B cell (primary cell): ENCODE data around the gene LRRC25. TPM values are rescaled to one million over a fixed set of nuclear protein-coding genes. Genes with fewer than 3 reads are reported as not detected.

Experiments
- ATAC-seq: fragments of 200-7000 bp; cut with Tn5 transposase; one replicate; pipeline ENCODE4 v1.10.0; 2021; ENCODE audit warnings: low read depth, mild to moderate bottlenecking, moderate number of reproducible peaks, moderate library complexity
- CTCF ChIA-PET: fragments of 350-600 bp; sonication (Branson Sonifier 250); formaldehyde crosslinking; loops from one replicate; lab custom pipeline; 2021; ENCODE audit warnings: antibody characterized with exemption, inconsistent platforms; lab: Charles Lee
- POLR2A ChIA-PET: fragments of 350-600 bp; sonication (Branson Sonifier 250); formaldehyde crosslinking; loops from one replicate; lab custom pipeline; 2021; ENCODE audit warnings: antibody characterized with exemption; lab: Charles Lee
- DNase-seq: peaks from one replicate; pipeline ENCODE4 v3.0.0; 2013
- H2AFZ ChIP-seq: 2 replicates; pipeline ENCODE4 v1.6.1; 2012; ENCODE audit warnings: mild to moderate bottlenecking, low read depth, low read length; ENCODE audit not compliant: insufficient read depth, poor library complexity, severe bottlenecking
- H3K27ac ChIP-seq, 2 donors: 1 replicate in 1 of 2; 2 replicates in 1 of 2; pipeline ENCODE4 v1.5.1; 2012 to 2013; ENCODE audit warnings: low read length in 2 of 2, mild to moderate bottlenecking in 2 of 2, moderate library complexity in 1 of 2
- H3K27me3 ChIP-seq, 4 experiments: fragments of 200-600 bp in 1 of 4; sonication (generic) in 1 of 4; replicated peaks in 1 of 4; 1 replicate in 2 of 4; 2 replicates in 2 of 4; pipeline versions ENCODE4 v1.6.1 to v1.7.0; 2013 to 2016; ENCODE audit warnings: low read length in 3 of 4, mild to moderate bottlenecking in 2 of 4, mixed read lengths in 1 of 4, moderate library complexity in 1 of 4; ENCODE audit not compliant: insufficient read depth in 4 of 4, control insufficient read depth in 3 of 4; ENCODE audit errors: control extremely low read depth in 1 of 4
- H3K36me3 ChIP-seq, 2 experiments: replicated peaks in 1 of 2; 1 replicate in 1 of 2; 2 replicates in 1 of 2; pipeline versions ENCODE4 v1.6.1 to v1.7.1; 2013; ENCODE audit warnings: low read length in 1 of 2; ENCODE audit not compliant: insufficient read depth in 2 of 2, control insufficient read depth in 1 of 2; ENCODE audit errors: control extremely low read depth in 1 of 2, extremely low read depth in 1 of 2
- H3K4me1 ChIP-seq, 2 donors: fragments of 200-600 bp in 1 of 2; sonication (generic) in 1 of 2; 1 replicate in 1 of 2; 2 replicates in 1 of 2; pipeline versions ENCODE4 v1.5.1 to v1.6.1; 2013 to 2017; ENCODE audit warnings: low read length in 2 of 2; ENCODE audit not compliant: control insufficient read depth in 2 of 2, insufficient read depth in 2 of 2
- H3K4me2 ChIP-seq: replicated peaks from 2 replicates; pipeline ENCODE3; 2012; ENCODE audit warnings: mild to moderate bottlenecking, low read depth, low read length; ENCODE audit not compliant: poor library complexity, severe bottlenecking
- H3K4me3 ChIP-seq, 5 experiments: fragments of 200-600 bp in 1 of 5; sonication (generic) in 1 of 5; 1 replicate in 3 of 5; 2 replicates in 2 of 5; pipeline versions ENCODE4 v1.5.1 to v1.7.0; 2011 to 2016; ENCODE audit warnings: low read length in 4 of 5, mild to moderate bottlenecking in 4 of 5, low read depth in 2 of 5, control low read depth in 1 of 5, moderate library complexity in 1 of 5; ENCODE audit not compliant: insufficient read depth in 1 of 5; ENCODE audit errors: control extremely low read depth in 1 of 5, extremely low read depth in 1 of 5
- H3K79me2 ChIP-seq: fragments of 200-600 bp; sonication (generic); one replicate; pipeline ENCODE4 v1.6.0; 2016; ENCODE audit warnings: low read length; ENCODE audit not compliant: control insufficient read depth, insufficient read depth
- H3K9ac ChIP-seq: fragments of 200-600 bp; sonication (generic); 2 replicates; pipeline ENCODE4 v1.6.1; 2017; ENCODE audit warnings: mild to moderate bottlenecking, low read length, moderate library complexity
- H3K9me3 ChIP-seq, 3 donors: one replicate each; pipeline versions ENCODE4 v1.6.1 to v1.7.1; 2013; ENCODE audit warnings: low read length in 2 of 3; ENCODE audit not compliant: control insufficient read depth in 2 of 3, insufficient read depth in 1 of 3; ENCODE audit errors: control extremely low read depth in 1 of 3
- H4K20me1 ChIP-seq: 2 replicates; pipeline ENCODE4 v1.6.0; 2012; ENCODE audit warnings: mild to moderate bottlenecking, low read length; ENCODE audit not compliant: insufficient read depth, control insufficient read depth, poor library complexity, severe bottlenecking
- H3K27ac Mint-ChIP-seq: one replicate; pipeline ENCODE4 v1.8.0; 2021; ENCODE audit warnings: mixed read lengths
- H3K27me3 Mint-ChIP-seq: one replicate; pipeline ENCODE4 v1.8.0; 2021; ENCODE audit warnings: mixed read lengths
- H3K4me1 Mint-ChIP-seq: one replicate; pipeline ENCODE4 v1.8.0; 2021; ENCODE audit warnings: mixed read lengths
- H3K4me3 Mint-ChIP-seq: one replicate; pipeline ENCODE4 v1.8.0; 2021; ENCODE audit warnings: mixed read lengths
- H3K9me3 Mint-ChIP-seq: one replicate; pipeline ENCODE4 v1.8.0; 2022; ENCODE audit warnings: mixed read lengths; ENCODE audit not compliant: insufficient read depth
- EZH2 ChIP-seq: IDR thresholded peaks from 2 replicates; pipeline ENCODE4 v1.6.1; 2012; ENCODE audit warnings: borderline replicate concordance, low read depth, mild to moderate bottlenecking, moderate library complexity, low read length; ENCODE audit not compliant: insufficient read depth, poor library complexity, severe bottlenecking
- WGBS: methylation state at CpG from one replicate; pipeline ENCODE4 v1.1.5; 2013; ENCODE audit warnings: missing lambda C conversion rate; ENCODE audit not compliant: insufficient coverage; 5-methylcytosine and 5-hydroxymethylcytosine counted together
- intact Hi-C: fragments of 100-400 bp; cut with micrococcal nuclease; formaldehyde crosslinking; loops from one replicate; pipeline ENCODE4 v1.10.0; 2022
- polyA plus RNA-seq: library from polyadenylated mRNA; depleted of rRNA; stranded (reverse); fragments of >200 nt; gene quantifications from 2 replicates; pipeline ENCODE4 v1.2.3, GENCODE V29; 2012
- total RNA-seq, 2 donors: library from RNA; stranded (reverse); fragments of 120-200 nt in 1 of 2; gene quantifications; 1 replicate in 1 of 2; 2 replicates in 1 of 2; pipeline versions ENCODE4 v1.2.3 to v1.2.4, GENCODE V29; 2013 to 2022
- TF ChIP-seq, protein P1 (sequence below): fragments of 200-600 bp; IDR thresholded peaks from one replicate; pipeline ENCODE4 v1.8.0; 2022; ENCODE audit warnings: antibody characterized with exemption, mild to moderate bottlenecking

Gene LRRC25
- total and polyA plus RNA-seq, 2 donors (not counting 1 experiment from before 2014, with no cell fraction given): 2.4 to 5.7 TPM

DNA sequence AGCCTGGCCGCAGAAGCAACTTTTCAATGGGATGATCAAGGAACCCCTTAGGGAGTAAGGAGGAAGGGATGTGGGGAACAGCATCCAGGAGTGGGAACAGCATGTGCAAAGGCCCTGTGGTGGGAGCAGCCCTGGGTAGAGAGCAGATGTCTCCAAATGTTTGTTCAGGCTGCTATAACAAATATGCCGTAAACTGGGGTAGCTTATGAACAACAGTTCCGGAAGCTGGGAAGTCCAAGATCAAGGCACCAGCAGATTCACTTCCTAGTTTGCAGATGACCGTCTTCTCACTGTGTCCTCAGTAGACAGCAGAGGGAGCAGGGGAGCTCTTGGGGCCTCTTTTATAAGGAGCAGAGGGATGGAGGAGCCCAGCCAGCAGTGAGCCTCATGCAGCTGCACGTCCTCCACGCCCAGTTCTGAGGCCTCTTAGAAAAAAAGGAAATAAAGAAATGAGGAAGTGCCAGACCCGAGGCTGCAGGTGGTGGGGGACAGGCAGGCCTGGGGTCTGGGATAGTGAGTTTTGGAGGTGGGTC, 4.2 kb upstream of the LRRC25 start:
- Histone ChIP-seq H3K4me3 (no peak overlapping the region), H3K27me3 (peaks cover 0 to 2% (median 0%) of the 10 kb centered on the region in 4 experiments), H3K4me1 (peaks cover 28 to 41% of the 10 kb centered on the region in 2 donors), H3K36me3 (no peaks in the 10 kb centered on the region), H3K4me2 (peak overlapping the region; percentile 61), H3K27ac (peak overlapping the region; percentile 60 to 65), H3K9ac (no peak overlapping the region), H4K20me1 (no peaks in the 10 kb centered on the region), H2AFZ (no peak overlapping the region), H3K79me2 (peaks cover 8% of the 10 kb centered on the region), H3K9me3 (peaks cover 0 to 5% (median 0%) of the 10 kb centered on the region in 3 donors)
- intact Hi-C loops: loop anchor here (1.0 kb wide), 1 partner anchor 9 kb away; no protein-coding TSS in a partner anchor
- H3K4me3 Mint-ChIP-seq: peak overlapping the region; percentile 46
- H3K4me1 Mint-ChIP-seq: peaks cover 40% of the 10 kb centered on the region
- CTCF ChIA-PET: interaction anchor here (0.7 to 12.4 kb wide), 8 partner anchors 9 to 194 kb away, joined by 3 to 112 read pairs (median 6); partner anchors contain the start of gene SSBP4
- H3K27ac Mint-ChIP-seq: peak overlapping the region; percentile 86
- POLR2A ChIA-PET: interaction anchor here (0.6 to 2.0 kb wide), 6 partner anchors 9 to 120 kb away, joined by 3 to 9 read pairs (median 5); partner anchors contain the start of genes JUND and SSBP4
- TF ChIP-seq, protein P1, sequence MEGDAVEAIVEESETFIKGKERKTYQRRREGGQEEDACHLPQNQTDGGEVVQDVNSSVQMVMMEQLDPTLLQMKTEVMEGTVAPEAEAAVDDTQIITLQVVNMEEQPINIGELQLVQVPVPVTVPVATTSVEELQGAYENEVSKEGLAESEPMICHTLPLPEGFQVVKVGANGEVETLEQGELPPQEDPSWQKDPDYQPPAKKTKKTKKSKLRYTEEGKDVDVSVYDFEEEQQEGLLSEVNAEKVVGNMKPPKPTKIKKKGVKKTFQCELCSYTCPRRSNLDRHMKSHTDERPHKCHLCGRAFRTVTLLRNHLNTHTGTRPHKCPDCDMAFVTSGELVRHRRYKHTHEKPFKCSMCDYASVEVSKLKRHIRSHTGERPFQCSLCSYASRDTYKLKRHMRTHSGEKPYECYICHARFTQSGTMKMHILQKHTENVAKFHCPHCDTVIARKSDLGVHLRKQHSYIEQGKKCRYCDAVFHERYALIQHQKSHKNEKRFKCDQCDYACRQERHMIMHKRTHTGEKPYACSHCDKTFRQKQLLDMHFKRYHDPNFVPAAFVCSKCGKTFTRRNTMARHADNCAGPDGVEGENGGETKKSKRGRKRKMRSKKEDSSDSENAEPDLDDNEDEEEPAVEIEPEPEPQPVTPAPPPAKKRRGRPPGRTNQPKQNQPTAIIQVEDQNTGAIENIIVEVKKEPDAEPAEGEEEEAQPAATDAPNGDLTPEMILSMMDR: peak; percentile 19
- no peak for TF ChIP-seq EZH2
- DNase-seq (peak; percentile 63), ATAC-seq (peak; percentile 73)
- H3K27me3 Mint-ChIP-seq: no peaks in the 10 kb centered on the region
- H3K9me3 Mint-ChIP-seq: no peaks in the 10 kb centered on the region
- 20% methylated on average over 7 of the region's 7 CpGs for WGBS

DNA sequence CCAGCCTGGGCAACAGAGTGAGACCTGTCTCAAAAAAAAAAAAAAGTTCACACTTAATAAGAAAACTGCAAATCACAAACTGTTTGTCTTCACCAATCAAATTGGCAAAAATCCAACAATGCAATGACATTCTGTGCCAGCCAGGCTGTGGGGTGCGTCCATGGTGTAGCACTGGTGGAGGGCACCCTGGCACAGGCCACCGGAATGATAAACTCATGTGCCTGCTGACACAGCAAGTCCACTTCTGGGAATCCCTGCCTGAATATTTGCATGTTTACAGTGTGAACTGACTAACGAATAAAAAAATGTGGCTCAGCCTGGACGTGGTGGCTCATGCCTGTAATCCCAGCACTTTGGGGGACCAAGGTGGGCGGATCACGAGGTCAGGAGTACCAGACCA, 1.6 kb upstream of the LRRC25 start:
- H3K27me3 Mint-ChIP-seq: no peaks in the 10 kb centered on the region
- no peak for DNase-seq
- H4K20me1 ChIP-seq: no peaks in the 10 kb centered on the region
- H3K27ac ChIP-seq: no peak overlapping the region
- no peak for ATAC-seq
- ChIA-PET POLR2A (interaction anchor here (0.6 kb wide), 1 partner anchor 571 kb away, joined by 6 read pairs; no protein-coding TSS in a partner anchor), CTCF (interaction anchor here (2.2 to 12.4 kb wide), 2 partner anchors 10 to 12 kb away, joined by 8 to 112 read pairs; no protein-coding TSS in a partner anchor)
- 65% methylated on average over 5 of the region's 6 CpGs for WGBS
- no peak overlapping the region for H3K4me2 ChIP-seq
- peaks cover 33 to 41% of the 10 kb centered on the region in 2 donors for H3K4me1 ChIP-seq
- H3K9me3 ChIP-seq: peaks cover 0 to 5% (median 0%) of the 10 kb centered on the region in 3 donors
- TF ChIP-seq, protein P1: no peak
- TF ChIP-seq EZH2: no peak
- H3K79me2 ChIP-seq: peaks cover 8% of the 10 kb centered on the region
- no peak overlapping the region for H3K27ac Mint-ChIP-seq
- no peak overlapping the region for H3K9ac ChIP-seq
- H3K4me1 Mint-ChIP-seq: peaks cover 54% of the 10 kb centered on the region
- H3K9me3 Mint-ChIP-seq: no peaks in the 10 kb centered on the region
- H3K4me3 ChIP-seq: no peak overlapping the region
- no peaks in the 10 kb centered on the region for H3K36me3 ChIP-seq
- intact Hi-C loops: no loop called here
- no peak overlapping the region for H2AFZ ChIP-seq
- no peak overlapping the region for H3K4me3 Mint-ChIP-seq
- peaks cover 0 to 2% (median 0%) of the 10 kb centered on the region in 4 experiments for H3K27me3 ChIP-seq
